Esophagus mucosa (tissue), 1 donor: ENCODE data around the gene POLD2. TPM values are rescaled to one million over a fixed set of nuclear protein-coding genes. Genes with fewer than 3 reads are reported as not detected.
A peak's percentile ranks its signal among the peaks of the same experiment; 100 is the strongest.

Source experiments
- ATAC-seq: fragments of 200-7000 bp; cut with Tn5 transposase; one replicate; pipeline ENCODE4 v1.9.1; 2020
- total RNA-seq: library from RNA; stranded (reverse); gene quantifications from one replicate; pipeline ENCODE4 v1.2.4, GENCODE V29; 2023
- donor health status: DM: yes; HTN: yes; CAD: no.

The POLD2 gene
- total RNA-seq, 1 donor from 2014 or later, result 104 TPM

DNA sequence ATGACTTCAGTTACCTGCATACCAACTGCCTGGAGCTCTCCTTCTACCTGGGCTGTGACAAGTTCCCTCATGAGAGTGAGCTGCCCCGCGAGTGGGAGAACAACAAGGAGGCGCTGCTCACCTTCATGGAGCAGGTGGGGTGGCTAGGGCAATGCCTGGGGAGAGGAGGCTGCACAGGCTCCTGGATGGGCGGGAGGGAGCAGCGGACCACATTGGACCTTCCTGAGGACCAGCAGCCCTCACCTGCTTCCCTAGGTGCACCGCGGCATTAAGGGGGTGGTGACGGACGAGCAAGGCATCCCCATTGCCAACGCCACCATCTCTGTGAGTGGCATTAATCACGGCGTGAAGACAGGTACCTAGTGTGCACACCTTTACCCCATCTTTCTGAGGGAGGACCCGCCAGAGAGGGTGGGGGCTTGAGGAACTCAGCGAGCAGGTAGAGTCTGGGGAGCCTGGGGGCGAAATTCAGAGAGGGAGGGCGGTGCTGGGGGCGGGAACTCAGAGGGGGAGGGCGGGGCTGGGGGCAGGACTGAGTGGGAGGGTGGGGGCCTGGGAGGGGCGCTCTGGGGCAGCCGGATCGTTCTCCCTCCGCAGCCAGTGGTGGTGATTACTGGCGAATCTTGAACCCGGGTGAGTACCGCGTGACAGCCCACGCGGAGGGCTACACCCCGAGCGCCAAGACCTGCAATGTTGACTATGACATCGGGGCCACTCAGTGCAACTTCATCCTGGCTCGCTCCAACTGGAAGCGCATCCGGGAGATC is 10.2 kb downstream of the POLD2 start:
- ATAC-seq, result no peak

DNA sequence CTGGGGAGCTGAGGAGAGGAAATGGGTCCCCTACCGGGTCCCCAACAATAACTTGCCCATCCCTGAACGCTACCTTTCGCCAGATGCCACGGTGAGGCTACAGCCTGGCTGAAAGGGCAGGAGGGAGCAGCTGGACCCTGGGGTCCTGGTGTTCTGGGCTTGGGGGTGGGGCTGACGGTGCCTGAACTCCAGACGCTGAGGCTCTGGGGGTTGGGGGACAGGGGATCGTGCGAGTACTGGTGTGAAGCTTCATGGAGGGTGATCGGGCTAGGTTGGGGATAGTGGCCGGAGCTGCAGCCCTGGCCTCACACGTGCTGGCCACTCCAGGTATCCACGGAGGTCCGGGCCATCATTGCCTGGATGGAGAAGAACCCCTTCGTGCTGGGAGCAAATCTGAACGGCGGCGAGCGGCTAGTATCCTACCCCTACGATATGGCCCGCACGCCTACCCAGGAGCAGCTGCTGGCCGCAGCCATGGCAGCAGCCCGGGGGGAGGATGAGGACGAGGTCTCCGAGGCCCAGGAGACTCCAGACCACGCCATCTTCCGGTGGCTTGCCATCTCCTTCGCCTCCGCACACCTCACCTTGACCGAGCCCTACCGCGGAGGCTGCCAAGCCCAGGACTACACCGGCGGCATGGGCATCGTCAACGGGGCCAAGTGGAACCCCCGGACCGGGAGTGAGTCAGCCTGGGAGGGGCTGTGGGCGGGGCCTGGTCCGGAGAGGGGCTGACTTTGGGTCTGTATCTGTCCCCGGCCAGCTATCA is 10.9 kb downstream of the POLD2 start:
- ATAC-seq, result no peak

DNA sequence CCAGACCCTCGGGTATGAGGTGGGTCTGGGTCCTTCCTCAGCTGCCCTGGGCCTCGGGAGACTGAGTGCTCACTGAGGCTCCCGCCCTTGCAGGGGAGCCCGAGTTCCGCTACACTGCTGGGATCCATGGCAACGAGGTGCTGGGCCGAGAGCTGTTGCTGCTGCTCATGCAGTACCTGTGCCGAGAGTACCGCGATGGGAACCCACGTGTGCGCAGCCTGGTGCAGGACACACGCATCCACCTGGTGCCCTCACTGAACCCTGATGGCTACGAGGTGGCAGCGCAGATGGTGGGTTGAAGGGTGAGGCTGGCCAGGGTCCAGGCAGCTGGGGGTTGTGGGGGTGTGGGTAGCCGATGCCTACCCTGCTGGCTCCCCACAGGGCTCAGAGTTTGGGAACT is 11.6 kb downstream of the POLD2 start:
- ATAC-seq, result no peak

DNA sequence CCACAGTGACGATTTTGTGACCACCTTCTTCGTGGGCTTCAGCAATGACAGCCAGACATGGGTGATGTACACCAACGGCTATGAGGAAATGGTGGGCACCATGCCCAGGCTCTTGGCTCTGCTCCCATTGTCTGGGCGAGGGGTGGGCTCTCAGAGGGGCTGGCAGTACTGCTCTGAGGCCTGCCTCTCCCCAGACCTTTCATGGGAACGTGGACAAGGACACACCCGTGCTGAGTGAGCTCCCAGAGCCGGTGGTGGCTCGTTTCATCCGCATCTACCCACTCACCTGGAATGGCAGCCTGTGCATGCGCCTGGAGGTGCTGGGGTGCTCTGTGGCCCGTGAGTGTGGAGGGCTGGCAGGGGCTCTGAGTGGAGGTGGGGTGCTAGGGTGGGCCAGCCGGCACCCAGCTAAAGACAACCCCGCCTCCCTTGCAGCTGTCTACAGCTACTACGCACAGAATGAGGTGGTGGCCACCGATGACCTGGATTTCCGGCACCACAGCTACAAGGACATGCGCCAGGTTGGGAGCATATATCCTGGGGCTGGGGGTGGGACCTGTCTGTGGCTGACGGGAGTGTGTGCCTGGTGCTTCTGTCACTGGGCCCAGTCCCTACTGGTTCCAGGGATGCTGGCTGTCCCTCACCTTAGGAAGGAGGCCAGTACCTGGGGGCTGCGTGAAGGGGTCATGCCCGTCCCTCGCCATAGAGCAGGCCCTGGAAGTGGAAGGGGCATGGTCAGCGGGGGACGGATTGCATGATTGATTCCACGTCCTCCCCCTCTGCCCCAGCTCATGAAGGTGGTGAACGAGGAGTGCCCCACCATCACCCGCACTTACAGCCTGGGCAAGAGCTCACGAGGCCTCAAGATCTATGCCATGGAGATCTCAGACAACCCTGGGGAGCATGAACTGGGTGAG is 12.4 kb downstream of the POLD2 start:
- ATAC-seq, result peak; percentile 21

DNA sequence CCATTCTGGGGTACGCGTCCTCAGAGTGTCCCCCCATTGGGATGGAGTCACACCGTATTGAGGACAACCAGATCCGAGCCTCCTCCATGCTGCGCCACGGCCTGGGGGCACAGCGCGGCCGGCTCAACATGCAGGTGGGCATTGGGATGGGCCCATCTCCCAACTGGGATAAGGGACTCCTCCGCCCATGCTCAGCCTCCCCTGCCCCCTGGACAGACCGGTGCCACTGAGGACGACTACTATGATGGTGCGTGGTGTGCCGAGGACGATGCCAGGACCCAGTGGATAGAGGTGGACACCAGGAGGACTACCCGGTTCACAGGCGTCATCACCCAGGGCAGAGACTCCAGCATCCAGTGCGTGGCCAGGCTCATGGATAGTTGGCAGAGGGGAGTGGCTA is 13.4 kb downstream of the POLD2 start:
- no peak for ATAC-seq

DNA sequence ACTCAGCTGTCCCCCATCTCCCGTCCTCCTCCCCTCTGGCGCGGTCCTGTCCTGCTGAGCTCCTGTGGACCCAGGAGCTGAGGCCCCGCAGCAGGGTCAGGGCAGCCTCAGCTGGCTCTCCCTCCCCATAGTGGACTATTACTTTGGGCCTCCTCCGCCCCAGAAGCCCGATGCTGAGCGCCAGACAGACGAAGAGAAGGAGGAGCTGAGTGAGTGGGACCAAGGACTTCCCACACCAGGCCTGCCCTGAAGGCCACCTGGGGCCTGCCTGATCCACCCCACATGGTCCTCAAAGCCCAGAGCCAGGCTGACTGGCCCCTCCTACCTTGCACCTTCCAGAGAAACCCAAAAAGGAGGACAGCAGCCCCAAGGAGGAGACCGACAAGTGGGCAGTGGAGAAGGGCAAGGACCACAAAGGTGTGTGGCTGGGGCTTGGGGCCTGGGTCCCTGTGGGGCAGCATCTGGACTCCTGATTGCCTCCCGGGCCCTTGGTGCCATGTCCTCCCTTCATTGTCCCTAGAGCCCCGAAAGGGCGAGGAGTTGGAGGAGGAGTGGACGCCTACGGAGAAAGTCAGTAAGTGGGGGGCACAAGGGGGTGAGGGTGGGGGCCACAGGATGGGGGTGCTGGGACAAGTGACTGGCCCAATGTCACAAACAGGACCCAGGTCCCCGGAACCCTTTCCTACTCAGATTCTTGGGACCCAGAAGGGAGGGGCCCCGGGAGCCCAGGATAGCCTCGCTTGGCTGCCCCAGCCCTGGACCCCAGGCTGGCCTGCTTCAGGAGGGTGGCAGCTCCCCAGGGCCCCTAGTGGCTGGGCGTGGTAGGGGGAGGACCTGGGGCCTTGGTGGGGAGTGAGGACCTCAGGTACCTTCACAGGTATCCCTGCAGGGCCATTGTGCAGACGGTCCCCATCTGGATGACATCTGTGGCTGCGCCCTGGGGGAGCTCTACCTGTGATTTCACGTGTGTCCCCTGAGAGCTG is 14.3 kb downstream of the POLD2 start:
- no peak for ATAC-seq

DNA sequence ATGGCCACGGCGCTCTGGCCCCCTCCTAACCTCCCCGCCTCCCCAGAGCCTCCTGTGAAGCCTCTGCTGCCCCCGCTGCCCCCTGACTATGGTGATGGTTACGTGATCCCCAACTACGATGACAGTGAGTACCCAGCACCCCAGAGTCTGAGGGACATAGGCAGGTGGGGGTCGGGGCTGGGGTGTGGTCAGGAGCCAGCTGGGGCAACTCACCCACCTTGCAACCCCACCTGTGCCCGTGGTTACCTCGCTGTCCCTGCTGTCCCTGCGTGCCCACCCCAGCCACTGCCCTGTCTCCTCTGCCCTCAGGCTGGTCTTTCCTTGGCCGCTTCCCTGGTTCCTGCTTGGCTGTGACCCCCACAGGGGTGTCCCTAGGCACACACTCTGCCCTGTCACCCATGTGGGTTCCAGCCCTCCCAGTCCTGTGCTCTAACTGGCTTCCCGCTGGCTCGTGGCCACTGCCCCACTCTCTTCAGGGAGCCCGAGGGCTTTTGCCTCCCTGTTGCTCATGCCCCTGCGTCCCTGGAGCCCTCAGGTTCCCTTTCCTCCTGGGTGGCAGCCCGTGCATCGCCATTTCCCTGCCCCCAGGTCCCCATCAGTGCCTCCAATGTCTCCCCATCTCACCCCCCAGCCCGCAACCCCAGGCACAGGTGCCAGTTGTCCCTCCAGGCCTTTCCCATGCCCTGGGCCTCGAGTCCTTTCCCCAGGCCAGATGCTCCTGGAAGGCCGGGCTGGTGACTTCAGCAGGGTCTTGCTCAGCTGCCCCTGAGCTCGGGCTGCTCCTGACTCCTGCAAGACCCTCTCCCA is 15.2 kb downstream of the POLD2 start:
- ATAC-seq, result no peak

DNA sequence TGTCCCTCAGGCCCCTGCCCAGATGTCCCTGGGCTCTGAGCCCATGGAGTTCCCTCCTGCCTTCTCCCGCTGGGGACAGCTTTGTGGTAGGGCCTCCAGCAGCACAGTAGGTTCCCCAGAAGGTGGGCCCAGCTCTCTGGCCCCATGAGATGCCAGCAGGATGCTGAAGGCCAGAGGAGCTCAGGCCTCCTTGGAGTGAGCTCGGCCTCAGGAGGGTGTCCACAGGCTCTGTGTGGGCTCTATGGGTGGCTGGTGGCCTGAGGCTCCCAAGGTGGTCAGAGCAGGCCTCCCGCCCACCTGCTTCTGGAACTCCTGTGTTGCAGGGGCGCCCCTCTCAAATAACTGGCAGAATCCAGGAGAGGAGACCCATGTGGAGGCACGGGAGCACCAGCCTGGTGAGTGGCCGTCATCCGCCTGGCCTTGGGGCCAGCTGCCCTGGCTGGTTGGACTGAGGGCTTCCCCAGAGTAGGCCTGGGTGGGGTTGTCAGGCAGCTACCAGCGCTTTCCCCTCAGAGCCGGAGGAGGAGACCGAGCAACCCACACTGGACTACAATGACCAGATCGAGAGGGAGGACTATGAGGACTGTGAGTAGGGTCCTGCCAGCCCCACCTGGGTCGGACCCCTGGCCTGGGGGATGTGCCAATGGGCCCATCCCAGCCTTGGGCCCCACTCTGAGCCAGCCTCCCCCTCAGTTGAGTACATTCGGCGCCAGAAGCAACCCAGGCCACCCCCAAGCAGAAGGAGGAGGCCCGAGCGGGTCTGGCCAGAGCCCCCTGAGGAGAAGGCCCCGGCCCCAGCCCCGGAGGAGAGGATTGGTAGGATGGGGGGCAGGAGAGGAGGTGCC is 16.0 kb downstream of the POLD2 start:
- ATAC-seq, result no peak

DNA sequence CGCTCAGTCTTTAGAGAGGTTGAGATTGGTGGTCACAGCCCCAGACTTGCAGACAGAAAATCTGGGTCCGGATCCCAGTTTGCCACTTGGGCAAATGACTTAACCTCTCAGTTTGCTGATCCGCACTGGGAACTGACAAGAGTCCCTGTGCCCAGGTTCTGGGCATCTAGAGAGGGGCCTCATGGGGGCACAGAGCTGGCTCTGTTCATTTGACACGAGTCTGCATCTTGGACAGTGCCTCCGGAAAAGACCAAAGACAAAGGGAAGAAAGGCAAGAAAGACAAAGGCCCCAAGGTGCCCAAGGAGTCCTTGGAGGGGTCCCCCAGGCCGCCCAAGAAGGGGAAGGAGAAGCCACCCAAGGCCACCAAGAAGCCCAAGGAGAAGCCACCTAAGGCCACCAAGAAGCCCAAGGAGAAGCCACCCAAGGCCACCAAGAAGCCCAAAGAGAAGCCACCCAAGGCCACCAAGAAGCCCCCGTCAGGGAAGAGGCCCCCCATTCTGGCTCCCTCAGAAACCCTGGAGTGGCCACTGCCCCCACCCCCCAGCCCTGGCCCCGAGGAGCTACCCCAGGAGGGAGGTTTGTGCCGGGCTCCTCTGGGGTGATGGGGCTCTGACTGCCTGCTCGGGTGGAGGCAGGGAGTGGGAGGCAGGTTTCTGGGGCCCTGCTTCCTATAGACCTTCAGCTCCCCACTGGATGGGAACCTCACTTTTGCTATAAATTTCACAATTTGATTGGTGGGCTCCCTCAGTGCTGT is 16.9 kb downstream of the POLD2 start:
- no peak for ATAC-seq

DNA sequence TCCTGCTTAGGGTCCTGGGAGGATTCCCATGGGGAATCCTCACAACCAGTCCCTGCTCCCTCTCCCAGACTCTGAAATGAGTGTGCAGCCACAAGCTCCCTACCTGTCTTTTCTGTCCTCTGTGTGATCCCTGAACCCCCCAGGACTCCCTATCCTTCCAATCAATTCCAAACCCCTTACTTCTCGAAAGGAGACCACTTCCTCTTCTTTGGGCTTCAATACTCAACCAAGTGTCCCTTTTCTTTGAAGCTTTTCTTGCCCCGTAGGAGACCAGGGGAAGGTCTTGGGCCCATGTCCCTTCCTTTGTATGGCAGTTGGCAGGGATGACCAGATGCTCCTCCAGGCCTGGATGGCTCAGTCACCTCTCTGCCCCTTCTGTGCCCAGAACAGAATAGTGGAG is 17.5 kb downstream of the POLD2 start:
- ATAC-seq, result no peak

DNA sequence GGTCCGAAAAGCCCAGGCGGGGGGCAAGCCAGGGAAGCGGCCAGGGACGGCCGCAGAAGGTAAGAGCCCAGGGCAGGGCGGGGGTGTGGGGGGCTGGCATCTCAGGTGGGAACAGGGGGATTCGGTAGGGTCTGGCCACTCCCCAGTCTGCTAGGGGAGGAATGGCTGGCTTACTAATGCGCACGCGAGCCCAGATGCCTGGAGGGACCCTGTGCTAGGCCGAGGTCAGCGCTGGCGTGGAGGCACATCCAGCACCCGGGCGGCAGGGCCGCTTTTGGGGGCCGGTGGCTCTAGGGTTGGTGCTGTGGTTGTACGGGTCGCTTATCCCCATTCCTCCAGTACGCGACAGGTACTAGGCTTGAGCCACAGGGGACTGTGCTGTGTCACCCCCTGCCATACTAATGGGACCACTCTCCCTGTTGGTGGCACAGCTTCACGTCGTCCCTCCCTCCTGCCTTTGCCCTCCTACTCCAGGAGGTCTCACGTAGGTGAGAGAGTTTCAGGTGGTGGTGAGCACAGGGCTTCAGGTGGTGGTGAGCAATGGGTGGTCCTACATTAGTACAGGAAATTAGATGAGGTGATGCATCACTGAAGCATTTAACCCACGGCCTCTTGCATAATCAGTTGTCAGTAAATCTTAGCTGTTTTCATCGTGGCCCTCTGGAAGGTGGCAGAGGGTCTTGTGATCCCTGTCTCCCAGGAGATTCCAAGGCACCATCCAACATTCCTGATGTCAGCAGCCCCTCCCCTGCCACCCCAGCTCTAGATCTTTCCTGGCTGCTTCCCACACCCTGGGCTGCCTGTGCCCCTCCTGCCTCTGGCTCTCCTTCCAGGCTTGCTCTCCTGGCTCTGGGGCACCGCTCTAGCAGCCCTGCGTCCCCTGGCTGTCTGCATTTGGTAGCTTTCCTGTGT is 18.2 kb downstream of the POLD2 start:
- no peak for ATAC-seq

DNA sequence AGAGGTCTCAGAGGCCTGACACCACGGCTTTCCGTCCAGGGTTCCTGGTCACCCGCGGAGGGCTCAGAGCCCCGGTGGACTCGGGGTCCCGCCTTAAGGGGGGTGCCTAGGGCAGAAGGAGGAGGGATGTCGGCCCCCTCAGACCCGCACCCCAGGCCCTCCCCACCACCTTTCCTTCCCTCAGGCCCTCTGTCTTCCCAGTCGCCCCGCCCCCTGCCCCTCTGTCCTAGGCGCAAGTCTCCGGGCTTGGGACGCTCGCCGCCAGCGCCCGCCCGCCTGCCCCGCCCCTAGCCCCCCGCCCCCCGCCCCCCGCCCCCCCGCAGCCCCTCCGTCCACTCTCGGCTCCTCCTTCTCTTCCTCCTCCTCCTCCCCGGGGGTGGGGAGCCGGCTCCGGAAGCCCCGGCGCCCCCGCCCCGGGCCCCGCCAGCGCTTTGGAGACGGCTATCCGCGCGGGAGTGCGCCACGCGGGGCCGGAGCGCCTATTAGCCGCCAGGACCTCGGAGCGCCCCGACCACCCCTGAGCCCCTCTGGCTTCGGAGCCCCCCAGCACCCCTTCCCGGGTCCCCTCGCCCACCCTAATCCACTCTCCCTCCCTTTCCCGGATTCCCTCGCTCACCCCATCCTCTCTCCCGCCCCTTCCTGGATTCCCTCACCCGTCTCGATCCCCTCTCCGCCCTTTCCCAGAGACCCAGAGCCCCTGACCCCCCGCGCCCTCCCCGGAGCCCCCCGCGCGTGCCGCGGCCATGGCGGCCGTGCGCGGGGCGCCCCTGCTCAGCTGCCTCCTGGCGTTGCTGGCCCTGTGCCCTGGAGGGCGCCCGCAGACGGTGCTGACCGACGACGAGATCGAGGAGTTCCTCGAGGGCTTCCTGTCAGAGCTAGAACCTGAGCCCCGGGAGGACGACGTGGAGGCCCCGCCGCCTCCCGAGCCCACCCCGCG is 19.2 kb downstream of the POLD2 start, which contains the start of gene AEBP1:
Gene AEBP1, plus strand, starts transcription at position 423 of the 937 bp plus-strand sequence. Its CDS starts 321 bp downstream, at position 744.
- ATAC-seq, result no peak

DNA sequence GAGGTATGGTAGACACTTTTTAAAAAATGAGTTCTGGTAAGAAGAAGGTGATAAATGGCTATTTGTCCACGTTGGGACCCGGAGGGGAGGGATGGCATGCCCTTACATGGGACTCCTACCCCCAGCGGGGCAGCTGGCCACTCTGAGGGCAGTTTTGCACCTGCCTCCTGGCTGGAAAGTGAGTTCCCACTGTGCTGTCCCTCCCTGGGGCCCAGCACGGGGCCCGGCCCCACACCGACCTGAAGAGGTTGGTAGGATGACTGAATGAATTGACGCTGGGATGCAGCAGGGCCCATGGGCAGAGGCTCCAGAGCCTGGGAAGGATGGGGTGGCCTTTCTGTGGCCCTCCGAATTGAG is 19.8 kb downstream of the POLD2 start:
- ATAC-seq, result no peak

DNA sequence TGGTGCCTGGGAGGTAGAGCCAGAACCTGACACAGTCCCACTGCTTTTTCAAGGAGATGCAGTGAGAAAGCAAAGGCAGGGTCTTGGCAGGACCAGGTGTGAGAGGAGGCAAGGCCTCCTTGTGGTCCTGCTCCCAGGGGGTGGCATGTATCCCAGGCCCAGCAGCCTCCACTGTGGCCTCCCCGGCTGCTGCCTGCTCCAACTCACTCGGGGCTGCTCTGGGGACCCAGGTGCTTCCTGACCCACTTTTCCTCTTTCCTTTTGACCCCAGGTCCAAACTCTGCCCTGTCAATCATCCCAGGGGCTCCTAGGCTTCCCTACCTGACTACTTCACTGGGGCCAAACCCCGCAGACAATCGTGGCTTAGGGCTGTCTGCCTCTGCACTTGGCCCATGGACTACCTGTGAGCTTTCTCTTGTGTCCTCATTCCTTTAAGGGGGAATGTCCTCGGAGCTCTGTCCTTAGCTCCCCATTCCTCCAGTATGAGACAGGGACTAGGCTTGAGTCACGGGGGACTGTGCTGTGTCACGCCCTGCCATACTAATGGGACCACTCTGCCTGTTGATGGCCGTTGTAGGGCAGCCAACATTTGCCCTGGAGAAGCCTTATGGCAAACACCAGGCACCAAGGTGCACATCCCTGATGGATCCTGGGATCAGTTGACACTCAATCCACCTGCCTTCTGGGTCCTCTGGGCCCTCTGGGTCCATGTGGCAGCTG is 20.3 kb downstream of the POLD2 start:
- no peak for ATAC-seq

DNA sequence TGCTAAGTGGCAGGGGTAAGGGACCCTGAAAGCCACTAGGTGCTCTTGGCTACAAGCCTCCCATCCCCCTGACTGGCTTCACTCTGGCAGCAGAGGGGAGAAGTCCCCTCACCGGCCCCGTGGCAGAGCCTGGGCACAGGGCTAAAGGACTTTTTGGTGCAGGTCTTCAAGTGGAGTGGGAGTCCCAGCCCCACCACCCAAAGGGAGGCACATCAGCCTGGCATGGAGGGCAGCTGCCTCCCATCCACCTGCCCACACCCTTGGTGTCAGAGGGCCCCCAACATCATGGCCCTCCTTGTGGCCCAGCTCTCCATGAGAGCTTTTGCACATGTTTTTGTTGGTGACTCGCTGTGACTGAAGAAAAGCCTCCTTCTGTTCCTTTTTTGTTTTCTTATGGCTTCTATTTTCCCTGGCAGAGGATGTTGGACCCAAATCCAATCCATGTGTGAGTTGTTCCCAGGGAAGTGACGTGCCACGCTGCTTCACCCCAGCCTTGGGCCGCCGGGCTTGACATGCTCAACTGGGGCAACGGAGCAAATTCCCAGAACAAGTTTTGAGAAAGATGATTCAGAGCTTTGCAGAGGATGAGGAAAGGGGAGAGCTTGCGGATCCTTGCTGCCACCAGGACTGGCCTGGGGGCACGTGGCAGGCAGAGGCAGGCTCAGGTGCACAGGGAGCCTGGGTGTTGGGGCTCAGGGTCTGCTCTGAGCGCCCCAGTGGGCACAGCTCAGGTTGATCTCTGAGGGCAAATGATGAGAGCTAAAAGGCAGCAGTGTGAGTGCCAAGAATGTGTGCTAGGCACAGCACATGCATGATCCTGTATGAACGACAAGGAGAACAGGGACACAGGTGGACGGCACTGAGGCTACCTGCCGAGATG is 21.1 kb downstream of the POLD2 start:
- ATAC-seq, result peak; percentile 77
